Measurements from ENCODE around the gene CD22.

DNA sequence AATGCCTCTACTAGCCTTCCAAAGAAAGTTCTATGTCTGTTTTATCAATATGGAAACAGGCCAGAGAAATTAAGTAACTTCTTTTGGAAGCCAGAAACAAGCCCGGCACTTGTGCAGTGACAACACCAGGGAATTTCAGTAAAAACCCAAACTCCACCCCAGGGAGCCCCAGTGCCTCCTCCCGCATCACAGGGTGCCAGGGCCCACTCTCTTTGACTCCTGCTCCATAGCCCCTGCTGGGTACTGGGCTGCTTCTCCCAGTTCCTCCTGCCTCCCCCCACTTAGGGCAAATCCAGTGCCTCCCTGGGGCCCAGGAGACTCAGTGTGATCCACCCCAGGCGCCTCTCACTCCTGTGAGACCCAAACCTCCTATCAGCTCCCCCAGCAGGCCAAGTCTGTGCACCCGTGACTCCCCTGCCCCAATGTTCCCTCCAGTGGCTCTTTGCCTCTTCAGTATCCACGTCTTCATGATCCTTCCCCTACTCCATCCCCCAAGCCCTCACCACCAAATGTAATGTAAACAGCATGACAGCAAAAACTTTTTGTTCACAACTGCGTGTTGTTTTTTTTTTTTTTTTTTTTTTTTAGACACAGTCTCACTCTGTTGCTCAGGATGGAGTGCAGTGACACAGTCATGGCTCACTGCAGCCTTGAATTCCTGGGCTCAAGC, 26.9 kb downstream of the CD22 start:
- TF ChIP-seq, protein P1, sequence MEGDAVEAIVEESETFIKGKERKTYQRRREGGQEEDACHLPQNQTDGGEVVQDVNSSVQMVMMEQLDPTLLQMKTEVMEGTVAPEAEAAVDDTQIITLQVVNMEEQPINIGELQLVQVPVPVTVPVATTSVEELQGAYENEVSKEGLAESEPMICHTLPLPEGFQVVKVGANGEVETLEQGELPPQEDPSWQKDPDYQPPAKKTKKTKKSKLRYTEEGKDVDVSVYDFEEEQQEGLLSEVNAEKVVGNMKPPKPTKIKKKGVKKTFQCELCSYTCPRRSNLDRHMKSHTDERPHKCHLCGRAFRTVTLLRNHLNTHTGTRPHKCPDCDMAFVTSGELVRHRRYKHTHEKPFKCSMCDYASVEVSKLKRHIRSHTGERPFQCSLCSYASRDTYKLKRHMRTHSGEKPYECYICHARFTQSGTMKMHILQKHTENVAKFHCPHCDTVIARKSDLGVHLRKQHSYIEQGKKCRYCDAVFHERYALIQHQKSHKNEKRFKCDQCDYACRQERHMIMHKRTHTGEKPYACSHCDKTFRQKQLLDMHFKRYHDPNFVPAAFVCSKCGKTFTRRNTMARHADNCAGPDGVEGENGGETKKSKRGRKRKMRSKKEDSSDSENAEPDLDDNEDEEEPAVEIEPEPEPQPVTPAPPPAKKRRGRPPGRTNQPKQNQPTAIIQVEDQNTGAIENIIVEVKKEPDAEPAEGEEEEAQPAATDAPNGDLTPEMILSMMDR (IDR thresholded peaks at IDR 0.05): no peak
- TF ChIP-seq POLR2A (IDR thresholded peaks at IDR 0.05): no peak
